K562 (cell line): Measurements from ENCODE around the gene BCORL1.

Experiments
- PCBP2 ChIP-seq: fragments of 200-400 bp; formaldehyde crosslinking; IDR thresholded peaks from 2 replicates; pipeline ENCODE4 v1.6.1; 2018; ENCODE audit warnings: low read length, low read depth, mild to moderate bottlenecking, moderate library complexity; ENCODE audit not compliant: poor library complexity, severe bottlenecking
- POLR2AphosphoS5 ChIP-seq: IDR thresholded peaks from 2 replicates; pipeline ENCODE4 v1.6.1; 2011; ENCODE audit warnings: mild to moderate bottlenecking, low read depth, low read length, moderate library complexity; ENCODE audit not compliant: control insufficient read depth, insufficient read depth
- TF ChIP-seq, protein P1 (sequence below), 3 experiments: IDR thresholded peaks in 2 of 3; conservative IDR thresholded peaks in 1 of 3; 2 replicates each; pipeline ENCODE4 v1.5.1; 2011 to 2012; ENCODE audit warnings: low read length in 3 of 3, mild to moderate bottlenecking in 3 of 3, control low read depth in 2 of 3, improper control_type of control experiment in 1 of 3, inconsistent platforms in 1 of 3, low read depth in 1 of 3, mixed read lengths in 1 of 3, moderate library complexity in 1 of 3; ENCODE audit not compliant: insufficient read depth in 2 of 3

GRCh38 chrX:130047416-130047815 is 65.0 kb downstream of the BCORL1 start:
- TF ChIP-seq, protein P1, sequence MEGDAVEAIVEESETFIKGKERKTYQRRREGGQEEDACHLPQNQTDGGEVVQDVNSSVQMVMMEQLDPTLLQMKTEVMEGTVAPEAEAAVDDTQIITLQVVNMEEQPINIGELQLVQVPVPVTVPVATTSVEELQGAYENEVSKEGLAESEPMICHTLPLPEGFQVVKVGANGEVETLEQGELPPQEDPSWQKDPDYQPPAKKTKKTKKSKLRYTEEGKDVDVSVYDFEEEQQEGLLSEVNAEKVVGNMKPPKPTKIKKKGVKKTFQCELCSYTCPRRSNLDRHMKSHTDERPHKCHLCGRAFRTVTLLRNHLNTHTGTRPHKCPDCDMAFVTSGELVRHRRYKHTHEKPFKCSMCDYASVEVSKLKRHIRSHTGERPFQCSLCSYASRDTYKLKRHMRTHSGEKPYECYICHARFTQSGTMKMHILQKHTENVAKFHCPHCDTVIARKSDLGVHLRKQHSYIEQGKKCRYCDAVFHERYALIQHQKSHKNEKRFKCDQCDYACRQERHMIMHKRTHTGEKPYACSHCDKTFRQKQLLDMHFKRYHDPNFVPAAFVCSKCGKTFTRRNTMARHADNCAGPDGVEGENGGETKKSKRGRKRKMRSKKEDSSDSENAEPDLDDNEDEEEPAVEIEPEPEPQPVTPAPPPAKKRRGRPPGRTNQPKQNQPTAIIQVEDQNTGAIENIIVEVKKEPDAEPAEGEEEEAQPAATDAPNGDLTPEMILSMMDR (IDR thresholded peaks at IDR 0.05 in 2 of 3, conservative IDR thresholded peaks at IDR 0.05 in 1 of 3; ENCODE audit: insufficient read depth in 2 of 3, low read depth in 1 of 3, low read length in 3 of 3): no peak
- TF ChIP-seq POLR2AphosphoS5: no peak
- no peak for TF ChIP-seq PCBP2
